Effector memory CD8-positive, alpha-beta T cell (primary cell): Measurements from ENCODE around the gene FGF9.

Experiments used
- ATAC-seq: fragments of 150-1000 bp; cut with Tn5 transposase; replicated peaks from 2 replicates; pipeline ENCODE4 v1.10.0; 2021; ENCODE audit warnings: mild to moderate bottlenecking, moderate library complexity
- DNase-seq, 3 experiments: peaks; one replicate each; pipeline ENCODE4 v3.0.0; 2021
- H3K27ac Mint-ChIP-seq, 2 donors: one replicate each; pipeline ENCODE4 v1.8.0; 2022; ENCODE audit warnings: mild to moderate bottlenecking in 2 of 2, mixed read lengths in 2 of 2, moderate library complexity in 2 of 2
- H3K27me3 Mint-ChIP-seq, 2 donors: one replicate each; pipeline ENCODE4 v1.8.0; 2022; ENCODE audit warnings: mixed read lengths in 2 of 2
- H3K36me3 Mint-ChIP-seq: one replicate; pipeline ENCODE4 v1.8.0; 2022; ENCODE audit warnings: mild to moderate bottlenecking, moderate library complexity, mixed read lengths; ENCODE audit not compliant: insufficient read depth
- H3K4me1 Mint-ChIP-seq, 2 donors: one replicate each; pipeline ENCODE4 v1.8.0; 2022; ENCODE audit warnings: low read depth in 2 of 2, mixed read lengths in 2 of 2
- H3K4me3 Mint-ChIP-seq, 2 donors: one replicate each; pipeline ENCODE4 v1.8.0; 2022; ENCODE audit warnings: mild to moderate bottlenecking in 2 of 2, mixed read lengths in 2 of 2, moderate library complexity in 2 of 2
- H3K9me3 Mint-ChIP-seq, 2 donors: one replicate each; pipeline ENCODE4 v1.8.0; 2022; ENCODE audit warnings: mixed read lengths in 2 of 2

FGF9 gene

GRCh38 chr13:21683034-21683733, 12.3 kb downstream of the FGF9 start:
- H3K27ac Mint-ChIP-seq, result no peak overlapping the region
- H3K27me3 Mint-ChIP-seq, result peaks cover 0 to 11% of the 10 kb centered on the region in 2 donors
- H3K4me3 Mint-ChIP-seq, result no peak overlapping the region
- H3K9me3 Mint-ChIP-seq, result no peaks in the 10 kb centered on the region
- ATAC-seq (no peak), DNase-seq (no peak)
- no peaks in the 10 kb centered on the region for H3K36me3 Mint-ChIP-seq
- H3K4me1 Mint-ChIP-seq, result no peaks in the 10 kb centered on the region

DNA sequence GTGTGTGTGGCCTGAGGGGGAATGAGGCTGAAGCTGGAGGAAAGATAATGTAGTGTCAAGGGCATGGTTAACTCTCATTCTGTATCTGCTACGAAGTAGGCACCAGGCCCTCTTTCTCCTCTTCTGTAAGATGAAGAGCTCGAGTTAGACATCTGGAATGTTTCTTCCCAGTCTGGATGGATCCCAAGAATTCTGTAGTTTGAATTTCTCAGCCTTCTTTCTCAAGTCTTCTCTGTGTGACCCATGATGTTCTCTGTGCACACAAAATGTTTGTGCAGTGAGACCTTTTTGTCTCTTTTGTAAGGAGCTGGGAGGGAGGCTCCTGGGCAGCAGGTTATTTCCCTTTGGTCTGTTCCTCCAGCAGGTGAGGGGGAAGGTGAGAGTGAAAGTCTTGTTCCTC, 13.7 kb downstream of the FGF9 start:
- ATAC-seq (no peak), DNase-seq (no peak)
- Mint-ChIP-seq H3K4me3 (no peak overlapping the region), H3K4me1 (no peaks in the 10 kb centered on the region), H3K9me3 (no peaks in the 10 kb centered on the region), H3K27me3 (peaks cover 0 to 11% of the 10 kb centered on the region in 2 donors), H3K36me3 (no peaks in the 10 kb centered on the region), H3K27ac (no peak overlapping the region)

DNA sequence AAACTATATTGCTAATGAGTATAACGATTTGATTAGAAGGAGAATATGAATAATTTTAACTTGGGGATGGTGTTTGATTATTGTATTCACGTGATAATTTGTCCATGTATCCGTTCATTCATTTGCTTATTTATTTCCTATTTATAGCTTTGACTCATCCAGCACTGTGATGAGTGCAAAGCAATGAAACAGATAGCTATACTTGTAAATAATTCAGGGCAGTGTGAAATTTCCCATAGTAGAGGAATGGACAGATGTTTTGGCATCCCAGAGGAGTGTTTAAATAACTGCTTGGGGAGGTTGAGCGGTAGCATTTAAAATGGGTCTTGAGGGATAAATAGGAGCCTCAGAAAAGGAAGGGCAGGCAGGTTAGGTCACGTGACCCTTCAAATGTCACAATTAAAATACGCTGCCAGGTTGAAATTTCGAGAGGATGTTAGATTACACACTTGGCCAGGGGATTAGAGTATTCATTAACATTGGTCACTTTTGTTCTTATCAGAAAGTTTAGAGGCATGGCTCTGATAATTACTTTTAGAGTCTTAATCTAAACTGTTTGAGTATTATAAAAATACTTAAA, 14.7 kb downstream of the FGF9 start:
- no peaks in the 10 kb centered on the region for H3K9me3 Mint-ChIP-seq
- no peak for DNase-seq
- ATAC-seq, result no peak
- no peak overlapping the region for H3K4me3 Mint-ChIP-seq
- H3K36me3 Mint-ChIP-seq, result no peaks in the 10 kb centered on the region
- H3K27me3 Mint-ChIP-seq, result peaks cover 7 to 11% of the 10 kb centered on the region in 2 donors
- H3K4me1 Mint-ChIP-seq, result no peaks in the 10 kb centered on the region
- H3K27ac Mint-ChIP-seq, result no peak overlapping the region

DNA sequence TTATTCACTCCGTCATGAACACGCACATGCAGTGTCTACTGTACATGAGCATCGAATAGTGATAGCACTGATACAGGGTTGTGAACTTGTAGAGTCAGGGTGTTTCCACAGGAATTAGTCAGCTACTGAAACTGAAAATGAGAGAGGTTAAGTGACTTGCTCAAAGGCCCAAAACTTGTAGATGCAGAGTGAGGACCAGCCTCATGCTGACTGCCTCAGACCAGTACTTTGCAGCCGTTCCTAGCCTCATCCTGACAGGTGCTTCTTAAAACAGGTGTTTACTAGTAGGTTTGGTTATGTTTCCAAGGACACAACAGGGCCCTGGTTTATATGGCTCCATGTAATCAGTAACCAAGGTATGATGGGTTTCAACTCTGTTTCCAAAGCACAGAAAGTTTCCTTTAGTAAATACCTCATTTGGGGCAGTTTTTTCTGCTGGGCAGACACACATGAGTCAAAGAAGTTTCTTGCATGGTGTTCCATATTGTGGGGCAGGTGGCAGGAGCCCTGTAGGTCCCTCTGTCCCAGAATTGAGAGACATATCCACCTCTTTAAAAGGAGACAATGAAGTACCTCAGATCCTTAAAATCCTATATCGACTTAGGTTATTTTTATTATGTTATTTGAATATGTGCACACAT, 16.0 kb downstream of the FGF9 start:
- ATAC-seq (no peak), DNase-seq (no peak)
- no peaks in the 10 kb centered on the region for H3K36me3 Mint-ChIP-seq
- peaks cover 7 to 11% of the 10 kb centered on the region in 2 donors for H3K27me3 Mint-ChIP-seq
- H3K4me1 Mint-ChIP-seq, result no peaks in the 10 kb centered on the region
- H3K27ac Mint-ChIP-seq, result no peak overlapping the region
- H3K4me3 Mint-ChIP-seq, result no peak overlapping the region
- H3K9me3 Mint-ChIP-seq, result no peaks in the 10 kb centered on the region

DNA sequence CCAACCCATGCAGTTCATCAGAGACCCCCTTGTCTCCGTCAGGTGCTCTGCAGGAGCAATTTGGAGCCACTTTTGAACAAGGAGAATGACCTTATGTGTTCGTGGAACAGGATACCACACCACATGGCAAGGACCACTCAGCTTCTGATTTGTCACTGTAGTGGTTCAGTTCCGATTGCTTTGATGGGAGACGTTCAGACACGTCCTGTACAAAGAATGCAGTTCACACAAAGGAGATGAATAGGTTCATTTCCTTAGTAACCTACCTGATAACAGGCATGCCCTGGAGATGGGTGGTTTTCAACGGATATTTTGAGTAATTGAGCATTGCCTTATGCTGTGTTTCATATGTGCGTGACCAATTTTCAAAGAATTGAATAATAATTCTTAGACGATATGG, 17.2 kb downstream of the FGF9 start:
- H3K27ac Mint-ChIP-seq, result no peak overlapping the region
- H3K4me3 Mint-ChIP-seq, result no peak overlapping the region
- H3K9me3 Mint-ChIP-seq, result no peaks in the 10 kb centered on the region
- ATAC-seq (no peak), DNase-seq (no peak)
- H3K4me1 Mint-ChIP-seq, result no peaks in the 10 kb centered on the region
- H3K36me3 Mint-ChIP-seq, result no peaks in the 10 kb centered on the region
- peaks cover 7 to 11% of the 10 kb centered on the region in 2 donors for H3K27me3 Mint-ChIP-seq

DNA sequence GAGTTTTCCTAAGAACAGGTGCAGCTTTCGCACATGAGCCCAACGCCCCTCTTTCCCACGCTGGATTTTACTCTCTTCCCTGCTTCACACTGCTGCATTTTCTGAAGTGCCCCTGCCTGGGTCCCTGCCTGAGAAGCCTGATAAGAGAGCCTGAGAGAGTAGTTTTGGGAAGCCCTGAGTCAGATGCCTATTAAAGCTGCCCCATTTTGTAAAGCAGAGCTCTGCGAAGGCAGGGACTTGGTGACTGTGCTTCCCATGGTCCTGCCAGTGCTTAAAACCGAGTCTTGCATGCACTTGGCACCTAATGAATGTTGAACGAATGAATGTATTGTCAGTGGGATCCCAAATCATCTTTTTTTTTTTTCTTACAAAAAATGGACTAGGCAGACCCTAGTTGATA, 18.2 kb downstream of the FGF9 start:
- Mint-ChIP-seq H3K9me3 (no peaks in the 10 kb centered on the region), H3K36me3 (no peaks in the 10 kb centered on the region), H3K27me3 (peaks cover 7 to 11% of the 10 kb centered on the region in 2 donors), H3K27ac (no peak overlapping the region), H3K4me1 (no peaks in the 10 kb centered on the region), H3K4me3 (no peak overlapping the region)
- no peak for ATAC-seq
- DNase-seq, result no peak

DNA sequence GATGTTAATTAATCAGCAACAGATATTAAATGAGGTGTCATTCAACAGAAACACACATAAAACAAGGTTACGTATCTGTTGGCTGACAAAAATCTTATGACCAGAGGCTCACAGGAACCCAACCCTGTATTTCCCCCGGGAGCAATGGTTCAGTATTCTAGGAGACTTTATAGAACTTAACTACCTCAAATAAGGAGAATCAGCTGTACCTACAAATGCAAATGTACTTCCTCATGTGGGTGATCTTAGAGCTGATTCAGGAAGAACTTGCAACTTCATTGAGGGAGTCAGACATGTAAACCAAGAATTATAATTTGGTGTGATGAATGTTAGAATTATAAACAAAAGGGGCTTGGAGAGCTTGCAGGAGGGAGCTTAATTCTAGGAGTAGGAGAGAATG, 20.1 kb downstream of the FGF9 start:
- no peak for DNase-seq
- no peak overlapping the region for H3K4me3 Mint-ChIP-seq
- H3K4me1 Mint-ChIP-seq, result no peaks in the 10 kb centered on the region
- no peak overlapping the region for H3K27ac Mint-ChIP-seq
- no peak for ATAC-seq
- H3K9me3 Mint-ChIP-seq, result no peaks in the 10 kb centered on the region
- H3K36me3 Mint-ChIP-seq, result no peaks in the 10 kb centered on the region
- peaks cover 0 to 7% of the 10 kb centered on the region in 2 donors for H3K27me3 Mint-ChIP-seq

- H3K36me3 Mint-ChIP-seq, result no peaks in the 10 kb centered on the region
- no peaks in the 10 kb centered on the region for H3K4me1 Mint-ChIP-seq
- no peak overlapping the region for H3K27ac Mint-ChIP-seq
- DNase-seq (no peak), ATAC-seq (no peak)
- H3K9me3 Mint-ChIP-seq, result no peaks in the 10 kb centered on the region
- H3K4me3 Mint-ChIP-seq, result no peak overlapping the region
- H3K27me3 Mint-ChIP-seq, result peaks cover 0 to 7% of the 10 kb centered on the region in 2 donors
These were observed 20.6 kb downstream of the FGF9 start for GRCh38 chr13:21691500-21691899.

DNA sequence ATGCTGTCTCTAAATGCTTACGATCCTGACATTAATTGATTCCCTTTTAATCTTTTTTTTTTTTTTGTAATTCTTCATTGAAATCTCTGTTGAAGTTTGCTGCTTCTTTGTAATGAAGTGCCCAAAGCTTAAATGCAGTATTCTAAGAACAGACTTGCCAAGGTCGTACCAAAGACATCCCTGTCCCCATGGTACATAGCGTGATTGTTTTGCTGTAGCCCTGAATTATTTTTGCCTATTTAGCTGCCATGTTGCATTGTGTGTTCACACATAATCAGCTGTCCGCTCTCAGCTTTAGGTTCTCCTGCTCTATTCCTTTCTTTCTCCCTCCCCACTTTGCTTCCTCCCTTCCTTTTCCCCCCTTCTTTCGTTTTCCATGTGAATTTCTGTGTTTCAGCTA, 21.1 kb downstream of the FGF9 start:
- H3K4me3 Mint-ChIP-seq, result no peak overlapping the region
- no peaks in the 10 kb centered on the region for H3K4me1 Mint-ChIP-seq
- DNase-seq (no peak), ATAC-seq (no peak)
- H3K27me3 Mint-ChIP-seq, result peaks cover 0 to 7% of the 10 kb centered on the region in 2 donors
- H3K27ac Mint-ChIP-seq, result no peak overlapping the region
- H3K36me3 Mint-ChIP-seq, result no peaks in the 10 kb centered on the region
- no peaks in the 10 kb centered on the region for H3K9me3 Mint-ChIP-seq

- H3K9me3 Mint-ChIP-seq, result no peaks in the 10 kb centered on the region
- H3K27ac Mint-ChIP-seq, result no peak overlapping the region
- H3K4me3 Mint-ChIP-seq, result no peak overlapping the region
- ATAC-seq (no peak), DNase-seq (no peak)
- H3K27me3 Mint-ChIP-seq, result peaks cover 0 to 6% of the 10 kb centered on the region in 2 donors
- H3K4me1 Mint-ChIP-seq, result no peaks in the 10 kb centered on the region
- H3K36me3 Mint-ChIP-seq, result no peaks in the 10 kb centered on the region
These were observed 24.0 kb downstream of the FGF9 start for GRCh38 chr13:21694831-21695230.

GRCh38 chr13:21695546-21695945, 24.7 kb downstream of the FGF9 start:
- H3K4me3 Mint-ChIP-seq, result no peak overlapping the region
- H3K4me1 Mint-ChIP-seq, result no peaks in the 10 kb centered on the region
- H3K27ac Mint-ChIP-seq, result no peak overlapping the region
- peaks cover 0 to 5% of the 10 kb centered on the region in 2 donors for H3K27me3 Mint-ChIP-seq
- H3K36me3 Mint-ChIP-seq, result no peaks in the 10 kb centered on the region
- no peaks in the 10 kb centered on the region for H3K9me3 Mint-ChIP-seq
- ATAC-seq, result no peak
- no peak for DNase-seq

- Mint-ChIP-seq H3K4me1 (no peaks in the 10 kb centered on the region), H3K27ac (no peak overlapping the region), H3K4me3 (no peak overlapping the region), H3K27me3 (peaks cover 0 to 9% of the 10 kb centered on the region in 2 donors), H3K9me3 (no peaks in the 10 kb centered on the region), H3K36me3 (no peaks in the 10 kb centered on the region)
- ATAC-seq, result no peak
- DNase-seq, result no peak
These were observed 26.1 kb downstream of the FGF9 start for GRCh38 chr13:21696865-21697448.

- no peak for ATAC-seq
These were observed 28.2 kb downstream of the FGF9 start for GRCh38 chr13:21698817-21699679.

More at GRCh38 chr13:21698817-21699679, 28.2 kb downstream of the FGF9 start:
- no peaks in the 10 kb centered on the region for H3K36me3 Mint-ChIP-seq
- H3K9me3 Mint-ChIP-seq, result no peaks in the 10 kb centered on the region
- H3K4me1 Mint-ChIP-seq, result no peaks in the 10 kb centered on the region
- H3K27ac Mint-ChIP-seq, result peak overlapping the region in 1 of 2 donors; percentile 26
- H3K4me3 Mint-ChIP-seq, result no peak overlapping the region
- peaks cover 3 to 13% of the 10 kb centered on the region in 2 donors for H3K27me3 Mint-ChIP-seq
- no peak for DNase-seq
